PC-9 (cell line): ENCODE results near the gene KCNIP1. TPM values are rescaled to one million over a fixed set of nuclear protein-coding genes. Genes with fewer than 3 reads are reported as not detected.

Experiments
- BruUV-seq: library from RNA; stranded (reverse); fragments of 400-500 nt; replicated peaks from 2 replicates; lab custom pipeline; 2021; lab: Mats Ljungman, UMichigan
- CTCF ChIA-PET: fragments of 300-600 bp; sonication (Branson Sonifier 250); formaldehyde crosslinking; loops from one replicate; lab custom pipeline; 2022; ENCODE audit warnings: antibody characterized with exemption; lab: Charles Lee
- POLR2A ChIA-PET: fragments of 300-600 bp; sonication (Branson Sonifier 250); formaldehyde crosslinking; loops from one replicate; lab custom pipeline; 2022; ENCODE audit warnings: antibody characterized with exemption; ENCODE audit not compliant: unreplicated experiment; lab: Charles Lee
- DNase-seq, 2 experiments: peaks; one replicate each; pipeline versions ENCODE4 v3.0.0 to v3.0.0-alpha.2; 2015 to 2022; ENCODE audit warnings: mixed read lengths in 1 of 2
- H2AFZ ChIP-seq: fragments of 200-600 bp; sonication (generic); 2 replicates; pipeline ENCODE4 v1.8.1; 2017; ENCODE audit warnings: antibody characterized with exemption
- H3F3A ChIP-seq: fragments of 200-600 bp; sonication (generic); 2 replicates; pipeline ENCODE4 v1.8.1; 2017; ENCODE audit warnings: antibody characterized with exemption, mild to moderate bottlenecking, low read depth; ENCODE audit not compliant: insufficient read depth
- H3K27ac ChIP-seq: fragments of 200-600 bp; sonication (generic); 2 replicates; pipeline ENCODE4 v1.6.1; 2016; ENCODE audit warnings: mixed run types
- H3K27me3 ChIP-seq: fragments of 200-600 bp; sonication (generic); 2 replicates; pipeline ENCODE4 v1.6.1; 2016; ENCODE audit warnings: low read depth, mixed run types; ENCODE audit not compliant: insufficient read depth
- H3K36me3 ChIP-seq: fragments of 200-600 bp; sonication (generic); 2 replicates; pipeline ENCODE4 v1.6.1; 2016; ENCODE audit warnings: low read depth, mixed run types
- H3K4me1 ChIP-seq: fragments of 200-600 bp; sonication (generic); replicated peaks from 2 replicates; pipeline ENCODE4 v1.6.1; 2016; ENCODE audit warnings: mixed run types; ENCODE audit not compliant: insufficient read depth
- H3K4me2 ChIP-seq: fragments of 200-600 bp; sonication (generic); 2 replicates; pipeline ENCODE4 v1.6.1; 2017; ENCODE audit warnings: mixed run types
- H3K4me3 ChIP-seq: fragments of 200-600 bp; sonication (generic); 2 replicates; pipeline ENCODE4 v1.6.1; 2016; ENCODE audit warnings: mixed run types
- H3K79me2 ChIP-seq: fragments of 200-600 bp; sonication (generic); 2 replicates; pipeline ENCODE4 v1.6.1; 2017; ENCODE audit warnings: low read depth, mixed run types
- H3K9me2 ChIP-seq: fragments of 200-600 bp; sonication (generic); 2 replicates; pipeline ENCODE4 v1.8.1; 2017; ENCODE audit warnings: mild to moderate bottlenecking; ENCODE audit not compliant: insufficient read depth
- H3K9me3 ChIP-seq: fragments of 200-600 bp; sonication (generic); 2 replicates; pipeline ENCODE4 v1.8.1; 2016; ENCODE audit warnings: low read depth; ENCODE audit not compliant: insufficient read depth
- H4K20me1 ChIP-seq: fragments of 200-600 bp; sonication (generic); 2 replicates; pipeline ENCODE4 v1.8.1; 2017; ENCODE audit not compliant: insufficient read depth
- EZH2 ChIP-seq: fragments of 200-600 bp; sonication (generic); IDR thresholded peaks from 2 replicates; pipeline ENCODE4 v1.8.0; 2017; ENCODE audit warnings: antibody characterized with exemption, low read depth
- intact Hi-C: fragments of 100-400 bp; cut with micrococcal nuclease; formaldehyde crosslinking; loops from one replicate; pipeline ENCODE4 v1.10.0; 2022; ENCODE audit not compliant: unreplicated experiment
- total RNA-seq: library from RNA; stranded (reverse); gene quantifications from 2 replicates; pipeline ENCODE4 v1.2.3, GENCODE V29; 2021
- TF ChIP-seq, protein P1 (sequence below): fragments of 200-600 bp; sonication (generic); conservative IDR thresholded peaks from 2 replicates; pipeline ENCODE4 v1.6.1; 2017; ENCODE audit warnings: mixed run types, antibody characterized with exemption, mild to moderate bottlenecking, moderate library complexity

KCNIP1 gene
- total RNA-seq, 1 experiment from 2014 or later = not detected

DNA sequence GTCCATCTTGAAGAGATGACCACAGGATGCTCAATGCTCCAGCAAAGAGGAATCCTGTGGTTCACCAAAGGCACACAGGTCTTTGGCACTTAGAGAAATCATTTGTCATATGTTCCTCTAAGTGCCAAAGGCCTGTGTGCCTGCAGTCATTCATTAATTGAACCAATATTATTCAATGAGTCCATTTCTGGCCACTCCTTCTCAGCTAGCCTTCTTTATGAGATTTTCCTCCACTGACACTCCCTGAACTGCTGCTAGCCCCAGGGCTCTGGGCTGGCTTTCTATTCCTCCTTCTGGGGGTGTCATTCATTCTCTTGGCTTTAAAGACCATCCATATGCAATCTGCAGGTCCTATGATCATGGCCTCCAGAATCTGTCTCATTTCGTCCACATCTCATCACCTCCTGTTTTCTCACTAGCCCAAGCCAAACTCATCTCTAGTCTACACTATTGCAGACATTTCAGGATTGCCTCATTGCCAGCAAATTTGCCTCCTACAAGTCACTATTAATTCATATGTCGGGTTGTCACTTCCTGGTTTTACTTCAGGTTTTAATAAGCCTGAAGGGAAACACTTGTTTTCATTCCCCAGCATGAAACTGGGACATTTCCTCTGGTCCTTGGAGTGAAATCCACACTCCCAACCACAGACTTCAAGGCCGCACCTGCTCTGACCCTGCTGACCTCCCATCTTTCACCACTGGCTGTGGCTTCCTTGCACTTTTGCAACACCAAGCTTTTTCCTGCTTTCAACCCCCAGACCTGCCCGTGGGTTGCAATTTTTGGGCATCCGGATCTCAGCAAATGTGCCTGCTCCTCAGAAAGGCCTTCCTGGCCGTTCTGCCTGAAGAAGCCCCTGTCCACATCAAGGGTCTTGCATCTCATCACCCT lies 35.1 kb downstream of the KCNIP1 start:
- no peaks in the 10 kb centered on the region for H3K79me2 ChIP-seq
- H3K27ac ChIP-seq = no peak overlapping the region
- no peak overlapping the region for H3K4me3 ChIP-seq
- H3K27me3 ChIP-seq = no peaks in the 10 kb centered on the region
- intact Hi-C loops = no loop called here
- DNase-seq = no peak
- peaks cover under 1% of the 10 kb centered on the region; the same call in 1 of the 2 replicates for H3F3A ChIP-seq
- BruUV-seq = no TSS peak
- H3K36me3 ChIP-seq = no peaks in the 10 kb centered on the region
- TF ChIP-seq EZH2 = no peak
- TF ChIP-seq, protein P1, sequence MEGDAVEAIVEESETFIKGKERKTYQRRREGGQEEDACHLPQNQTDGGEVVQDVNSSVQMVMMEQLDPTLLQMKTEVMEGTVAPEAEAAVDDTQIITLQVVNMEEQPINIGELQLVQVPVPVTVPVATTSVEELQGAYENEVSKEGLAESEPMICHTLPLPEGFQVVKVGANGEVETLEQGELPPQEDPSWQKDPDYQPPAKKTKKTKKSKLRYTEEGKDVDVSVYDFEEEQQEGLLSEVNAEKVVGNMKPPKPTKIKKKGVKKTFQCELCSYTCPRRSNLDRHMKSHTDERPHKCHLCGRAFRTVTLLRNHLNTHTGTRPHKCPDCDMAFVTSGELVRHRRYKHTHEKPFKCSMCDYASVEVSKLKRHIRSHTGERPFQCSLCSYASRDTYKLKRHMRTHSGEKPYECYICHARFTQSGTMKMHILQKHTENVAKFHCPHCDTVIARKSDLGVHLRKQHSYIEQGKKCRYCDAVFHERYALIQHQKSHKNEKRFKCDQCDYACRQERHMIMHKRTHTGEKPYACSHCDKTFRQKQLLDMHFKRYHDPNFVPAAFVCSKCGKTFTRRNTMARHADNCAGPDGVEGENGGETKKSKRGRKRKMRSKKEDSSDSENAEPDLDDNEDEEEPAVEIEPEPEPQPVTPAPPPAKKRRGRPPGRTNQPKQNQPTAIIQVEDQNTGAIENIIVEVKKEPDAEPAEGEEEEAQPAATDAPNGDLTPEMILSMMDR = no peak
- H3K9me3 ChIP-seq = no peaks in the 10 kb centered on the region
- H2AFZ ChIP-seq = no peak overlapping the region
- no peak overlapping the region for H3K4me2 ChIP-seq
- H3K9me2 ChIP-seq = no peaks in the 10 kb centered on the region
- H3K4me1 ChIP-seq = peaks cover 15% of the 10 kb centered on the region
- no peaks in the 10 kb centered on the region for H4K20me1 ChIP-seq
- CTCF ChIA-PET = no interaction called here
- POLR2A ChIA-PET = no interaction called here

DNA sequence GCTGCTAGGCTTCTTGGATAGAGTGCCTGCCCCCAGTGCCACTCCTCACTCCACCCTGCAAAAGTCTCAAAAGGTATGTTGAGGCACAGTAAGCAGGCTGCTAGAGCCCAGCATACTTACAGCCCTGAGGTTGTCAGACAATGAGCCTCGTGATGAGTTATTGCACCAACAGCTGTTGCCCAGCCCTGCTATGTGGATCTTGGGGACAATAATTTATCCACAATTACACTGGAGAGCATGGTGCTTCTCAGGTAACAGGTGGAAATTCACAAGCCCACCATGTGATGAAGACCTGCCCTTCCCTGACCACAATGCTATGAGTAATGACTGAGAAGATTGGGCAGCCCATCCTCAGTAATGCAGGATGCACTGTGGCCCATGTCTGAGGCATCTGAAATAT lies 36.5 kb downstream of the KCNIP1 start:
- Histone ChIP-seq H3K4me2 (no peak overlapping the region), H3K27me3 (no peaks in the 10 kb centered on the region), H3K4me3 (no peak overlapping the region), H3K9me2 (no peaks in the 10 kb centered on the region), H3K36me3 (no peaks in the 10 kb centered on the region), H4K20me1 (no peaks in the 10 kb centered on the region), H3K4me1 (peaks cover 4% of the 10 kb centered on the region), H3K79me2 (no peaks in the 10 kb centered on the region), H3K27ac (no peak overlapping the region), H3F3A (no peaks in the 10 kb centered on the region; the same call in 1 of the 2 replicates), H2AFZ (no peak overlapping the region), H3K9me3 (peaks cover 3% of the 10 kb centered on the region; the same call in 1 of the 2 replicates)
- ChIA-PET POLR2A (no interaction called here), CTCF (no interaction called here)
- no peak for DNase-seq
- BruUV-seq = no TSS peak
- intact Hi-C loops = no loop called here
- TF ChIP-seq, protein P1 = no peak
- TF ChIP-seq EZH2 = no peak

DNA sequence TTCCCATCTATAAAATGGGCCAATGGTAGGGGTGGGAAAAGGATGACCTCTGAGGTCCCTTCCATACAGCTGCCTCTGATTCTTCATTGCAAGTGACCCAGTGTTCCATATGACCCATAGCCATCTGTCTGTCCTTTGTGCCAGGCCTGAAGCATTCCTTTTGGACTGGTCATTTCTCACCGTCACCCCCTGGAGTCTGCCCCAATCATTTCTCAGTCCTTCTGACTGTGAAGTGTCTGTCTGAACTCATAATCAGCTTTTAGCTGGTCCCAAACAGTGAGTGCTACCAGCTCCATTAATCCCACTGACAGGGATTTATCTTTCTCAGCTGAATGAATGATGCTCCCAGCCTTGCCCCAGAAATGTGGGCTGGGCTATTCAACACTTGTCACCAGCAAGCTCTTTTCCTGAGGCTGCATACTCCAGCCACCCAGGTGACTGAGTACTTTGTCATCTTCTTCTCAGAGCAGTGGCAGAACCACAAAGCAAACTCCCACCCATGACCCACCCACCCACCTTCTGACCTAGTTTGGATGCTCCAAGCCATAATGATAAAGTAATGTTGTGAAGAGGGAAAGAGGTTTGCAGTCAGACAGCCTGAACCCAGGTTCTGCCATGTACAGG lies 37.4 kb downstream of the KCNIP1 start:
- no peak overlapping the region for H2AFZ ChIP-seq
- H3F3A ChIP-seq = no peaks in the 10 kb centered on the region
- H3K27me3 ChIP-seq = no peaks in the 10 kb centered on the region
- no peaks in the 10 kb centered on the region for H4K20me1 ChIP-seq
- no peak overlapping the region for H3K4me2 ChIP-seq
- H3K27ac ChIP-seq = no peak overlapping the region
- ChIA-PET CTCF (no interaction called here), POLR2A (no interaction called here)
- BruUV-seq = no TSS peak
- no peak for DNase-seq
- H3K9me2 ChIP-seq = no peaks in the 10 kb centered on the region
- H3K4me3 ChIP-seq = no peak overlapping the region
- H3K9me3 ChIP-seq = peaks cover 3% of the 10 kb centered on the region; the same call in 1 of the 2 replicates
- intact Hi-C loops = no loop called here
- H3K4me1 ChIP-seq = no peaks in the 10 kb centered on the region
- no peaks in the 10 kb centered on the region for H3K79me2 ChIP-seq
- TF ChIP-seq EZH2 = no peak
- TF ChIP-seq, protein P1 = no peak
- no peaks in the 10 kb centered on the region for H3K36me3 ChIP-seq
